HEK293 (cell line): ENCODE data around the gene ZNF562.
A peak's percentile ranks its signal among the peaks of the same experiment; 100 is the strongest.
"Not testable (repeated sequence)": the region's sequence is repeated elsewhere in the genome, so short reads cannot be mapped to it uniquely, and the experiment has no call there.

Source experiments
- CTCF ChIA-PET: fragments of 350-600 bp; formaldehyde crosslinking; extraction: SDS; loops from one replicate; lab custom pipeline; 2021; ENCODE audit warnings: antibody characterized with exemption; lab: Yijun Ruan, JAX
- POLR2A ChIA-PET: fragments of 300-600 bp; formaldehyde crosslinking; extraction: SDS; loops from one replicate; lab custom pipeline; 2020; ENCODE audit warnings: antibody characterized with exemption, inconsistent platforms; lab: Yijun Ruan, JAX
- H3K27ac ChIP-seq: fragments of 200-500 bp; sonication (Bioruptor generic); 2 replicates; pipeline ENCODE4 v1.5.1; 2014; ENCODE audit warnings: low read depth, low read length, control low read depth, inconsistent platforms; ENCODE audit errors: extremely low read depth
- H3K36me3 ChIP-seq, 2 experiments: fragments of 200-500 bp in 1 of 2; sonication (Bioruptor generic) in 1 of 2; 1 replicate in 1 of 2; 2 replicates in 1 of 2; pipeline ENCODE4 v1.5.1; 2014 to 2017; ENCODE audit warnings: inconsistent platforms in 2 of 2, low read length in 2 of 2; ENCODE audit not compliant: control insufficient read depth in 2 of 2, insufficient read depth in 1 of 2
- H3K4me1 ChIP-seq: fragments of 200-500 bp; sonication (Bioruptor generic); 2 replicates; pipeline ENCODE4 v1.5.1; 2014; ENCODE audit warnings: mild to moderate bottlenecking, low read length, inconsistent platforms; ENCODE audit not compliant: control insufficient read depth, insufficient read depth
- H3K4me3 ChIP-seq: 2 replicates; pipeline ENCODE4 v1.5.1; 2011; ENCODE audit warnings: low read depth, mild to moderate bottlenecking, control low read depth, low read length, moderate library complexity
- H3K9me3 ChIP-seq: fragments of 200-500 bp; sonication (Bioruptor generic); 2 replicates; pipeline ENCODE4 v1.5.1; 2014; ENCODE audit warnings: low read depth, low read length, inconsistent platforms; ENCODE audit not compliant: control insufficient read depth, insufficient read depth
- KLF17 ChIP-seq: fragments of 450-650 bp; formaldehyde crosslinking; IDR thresholded peaks from 2 replicates; pipeline ENCODE4 v1.5.1; 2016; ENCODE audit warnings: missing biosample characterization, missing genetic modification characterization
- PBX3 ChIP-seq: sonication (generic); formaldehyde crosslinking; IDR thresholded peaks from 2 replicates; pipeline ENCODE4 v1.8.1; 2022; ENCODE audit warnings: mild to moderate bottlenecking, moderate library complexity, missing genetic modification reagents
- PRDM4 ChIP-seq: fragments of 450-650 bp; formaldehyde crosslinking; IDR thresholded peaks from 2 replicates; pipeline ENCODE4 v1.5.1; 2017; ENCODE audit warnings: missing biosample characterization, missing genetic modification characterization
- SETDB1 ChIP-seq: IDR thresholded peaks from one replicate; pipeline ENCODE4 v1.6.1; 2017; ENCODE audit warnings: mild to moderate bottlenecking, low read length, moderate library complexity, mixed read lengths; ENCODE audit not compliant: insufficient read length
- SP7 ChIP-seq: fragments of 450-650 bp; formaldehyde crosslinking; IDR thresholded peaks from 2 replicates; pipeline ENCODE4 v1.5.1; 2016; ENCODE audit warnings: missing biosample characterization, missing genetic modification characterization
- ZNF157 ChIP-seq: fragments of 450-650 bp; formaldehyde crosslinking; IDR thresholded peaks from 2 replicates; pipeline ENCODE4 v1.5.1; 2016; ENCODE audit warnings: missing biosample characterization, missing genetic modification characterization
- ZNF266 ChIP-seq: fragments of 450-650 bp; formaldehyde crosslinking; IDR thresholded peaks from 2 replicates; pipeline ENCODE4 v1.5.1; 2016; ENCODE audit warnings: missing biosample characterization, missing genetic modification characterization, low read depth
- ZNF274 ChIP-seq, 2 experiments: fragments of 200-500 bp in 1 of 2; fragments of 450-650 bp in 1 of 2; sonication (Bioruptor generic) in 1 of 2; formaldehyde crosslinking in 1 of 2; IDR thresholded peaks; 2 replicates each; pipeline versions ENCODE4 v1.5.1 to v1.6.1; 2014 to 2016; ENCODE audit warnings: borderline replicate concordance in 1 of 2, inconsistent platforms in 1 of 2, low read length in 1 of 2, missing biosample characterization in 1 of 2, missing genetic modification characterization in 1 of 2
- ZNF366 ChIP-seq: fragments of 450-650 bp; formaldehyde crosslinking; conservative IDR thresholded peaks from 2 replicates; pipeline ENCODE4 v1.5.1; 2016; ENCODE audit warnings: missing biosample characterization, missing genetic modification characterization
- ZNF404 ChIP-seq: fragments of 450-650 bp; formaldehyde crosslinking; IDR thresholded peaks from 2 replicates; pipeline ENCODE4 v1.5.1; 2017; ENCODE audit warnings: missing biosample characterization, missing genetic modification characterization
- ZNF544 ChIP-seq: fragments of 450-650 bp; formaldehyde crosslinking; IDR thresholded peaks from 2 replicates; pipeline ENCODE4 v1.5.0; 2017; ENCODE audit warnings: missing biosample characterization, missing genetic modification characterization
- ZNF677 ChIP-seq: fragments of 450-650 bp; IDR thresholded peaks from 2 replicates; pipeline ENCODE4 v1.5.0; 2018; ENCODE audit warnings: missing biosample characterization, mild to moderate bottlenecking, missing genetic modification characterization, moderate library complexity

ZNF562 gene

DNA sequence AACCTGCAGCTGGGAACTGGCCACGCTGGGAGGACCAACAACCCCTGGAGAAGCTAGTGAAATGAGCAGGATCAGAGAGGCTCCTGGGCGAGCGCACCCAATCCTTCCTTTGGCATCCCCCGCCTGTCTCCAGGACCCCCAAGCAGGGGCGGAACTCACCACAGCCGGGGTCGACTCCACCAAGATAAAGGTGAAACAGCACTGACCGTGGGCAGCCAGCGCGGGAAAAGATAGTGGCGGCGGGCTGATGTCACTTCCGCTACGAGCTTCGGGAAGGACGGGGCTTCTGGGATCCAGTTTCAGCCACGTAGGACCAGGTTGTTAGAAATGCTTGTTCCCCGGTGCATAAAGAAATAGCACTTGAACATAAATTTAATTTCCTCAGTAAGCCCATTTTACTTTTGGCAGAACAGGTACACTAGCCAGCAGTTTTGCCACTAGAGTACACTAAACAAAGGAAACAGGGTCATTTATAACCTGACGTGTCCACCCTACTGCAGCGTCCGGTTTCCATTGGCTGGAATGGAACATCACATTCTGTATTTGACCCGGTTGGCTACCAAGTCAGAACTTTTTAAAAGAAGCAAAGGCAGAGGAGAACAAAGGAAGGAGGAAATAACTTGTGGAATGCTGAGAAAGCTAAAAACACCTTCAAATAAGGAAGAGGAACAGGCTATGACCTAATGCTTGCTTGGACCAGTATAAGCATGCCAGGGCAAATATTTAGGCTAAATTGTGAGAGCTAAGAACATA is 25.5 kb upstream of the ZNF562 start:
- H3K4me3 ChIP-seq: no peak overlapping the region

GRCh38 chr19:9690301-9690700 is 15.4 kb upstream of the ZNF562 start:
- POLR2A ChIA-PET: not testable (repeated sequence)

More for the DNA sequence above, 25.5 kb upstream of the ZNF562 start:
- no peaks in the 10 kb centered on the region for H3K9me3 ChIP-seq
- ChIA-PET POLR2A (no interaction called here), CTCF (interaction anchor here (1.2 kb wide), 1 partner anchor 12 kb away, joined by 3 read pairs; no protein-coding TSS in a partner anchor)
- no peaks in the 10 kb centered on the region for H3K4me1 ChIP-seq
- H3K36me3 ChIP-seq: no peaks in the 10 kb centered on the region
- TF ChIP-seq SP7 (tag by site-specific recombination) (no peak), ZNF366 (no peak), KLF17 (no peak), ZNF677 (tag by site-specific recombination) (no peak), ZNF274 (IDR thresholded peaks at IDR 0.05; ENCODE audit: low read length) (no peak), ZNF274 (tag by site-specific recombination; IDR thresholded peaks at IDR 0.05; ENCODE audit: borderline replicate concordance) (no peak), PRDM4 (tag by site-specific recombination) (no peak), PBX3 (CRISPR knock-in tag) (no peak), ZNF404 (tag by site-specific recombination) (no peak), ZNF544 (tag by site-specific recombination) (no peak), ZNF266 (tag by site-specific recombination) (no peak), ZNF157 (tag by site-specific recombination) (no peak)
- TF ChIP-seq, all 188 proteins: peak for 0
- H3K27ac ChIP-seq: no peak overlapping the region

DNA sequence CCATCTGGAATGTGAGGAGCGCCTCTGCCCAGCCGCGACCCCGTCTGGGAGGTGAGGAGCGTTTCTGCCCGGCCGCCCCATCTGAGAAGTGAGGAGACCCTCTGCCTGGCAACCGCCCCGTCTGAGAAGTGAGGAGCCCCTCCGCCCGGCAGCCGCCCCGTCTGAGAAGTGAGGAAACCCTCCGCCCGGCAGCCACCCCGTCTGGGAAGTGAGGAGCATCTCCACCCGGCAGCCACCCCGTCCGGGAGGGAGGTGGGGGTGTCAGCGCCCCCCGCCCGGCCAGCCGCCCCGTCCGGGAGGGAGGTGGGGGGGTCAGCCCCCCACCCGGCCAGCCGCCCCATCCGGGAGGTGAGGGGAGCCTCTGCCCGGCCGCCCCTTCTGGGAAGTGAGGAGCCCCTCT is 5.1 kb upstream of the ZNF562 start:
- POLR2A ChIA-PET, H3K9me3 ChIP-seq, CTCF ChIA-PET, H3K4me3 ChIP-seq, H3K27ac ChIP-seq, H3K4me1 ChIP-seq, H3K36me3 ChIP-seq: not testable (repeated sequence)

More at GRCh38 chr19:9690301-9690700, 15.4 kb upstream of the ZNF562 start:
- H3K9me3 ChIP-seq, H3K27ac ChIP-seq, CTCF ChIA-PET, H3K4me3 ChIP-seq, H3K36me3 ChIP-seq, H3K4me1 ChIP-seq: not testable (repeated sequence)
- peak; percentile 51 for TF ChIP-seq SETDB1
